Measurements from ENCODE around the gene COL19A1. TPM values are rescaled to one million over a fixed set of nuclear protein-coding genes. Genes with fewer than 3 reads are reported as not detected.

The COL19A1 gene
- total RNA-seq, 4 donors from 2014 or later, result 0.09 TPM; not detected in 3

DNA sequence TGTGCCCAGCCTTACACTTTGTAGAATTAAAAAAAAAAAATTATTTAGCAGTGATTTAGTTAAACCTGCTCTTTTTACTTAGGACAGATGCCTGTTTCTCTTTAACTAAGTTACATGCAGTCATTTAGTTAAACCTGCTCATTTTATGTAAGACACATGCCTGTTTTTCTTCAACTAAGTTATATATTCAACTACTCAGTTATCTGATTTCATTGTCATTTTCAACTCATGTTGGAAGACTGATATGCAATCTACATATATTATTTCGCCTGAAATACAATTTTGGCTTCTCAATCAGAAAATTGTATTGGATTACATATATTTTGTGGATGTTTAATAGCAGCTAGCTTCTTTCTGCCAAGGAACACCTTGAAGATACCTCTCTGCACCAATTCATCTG, 171.1 kb downstream of the COL19A1 start:
- no peak for DNase-seq (ENCODE audit: low spot score)
- TF ChIP-seq, protein P1, sequence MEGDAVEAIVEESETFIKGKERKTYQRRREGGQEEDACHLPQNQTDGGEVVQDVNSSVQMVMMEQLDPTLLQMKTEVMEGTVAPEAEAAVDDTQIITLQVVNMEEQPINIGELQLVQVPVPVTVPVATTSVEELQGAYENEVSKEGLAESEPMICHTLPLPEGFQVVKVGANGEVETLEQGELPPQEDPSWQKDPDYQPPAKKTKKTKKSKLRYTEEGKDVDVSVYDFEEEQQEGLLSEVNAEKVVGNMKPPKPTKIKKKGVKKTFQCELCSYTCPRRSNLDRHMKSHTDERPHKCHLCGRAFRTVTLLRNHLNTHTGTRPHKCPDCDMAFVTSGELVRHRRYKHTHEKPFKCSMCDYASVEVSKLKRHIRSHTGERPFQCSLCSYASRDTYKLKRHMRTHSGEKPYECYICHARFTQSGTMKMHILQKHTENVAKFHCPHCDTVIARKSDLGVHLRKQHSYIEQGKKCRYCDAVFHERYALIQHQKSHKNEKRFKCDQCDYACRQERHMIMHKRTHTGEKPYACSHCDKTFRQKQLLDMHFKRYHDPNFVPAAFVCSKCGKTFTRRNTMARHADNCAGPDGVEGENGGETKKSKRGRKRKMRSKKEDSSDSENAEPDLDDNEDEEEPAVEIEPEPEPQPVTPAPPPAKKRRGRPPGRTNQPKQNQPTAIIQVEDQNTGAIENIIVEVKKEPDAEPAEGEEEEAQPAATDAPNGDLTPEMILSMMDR (IDR thresholded peaks at IDR 0.05), result no peak
- no peak for ATAC-seq (ENCODE audit: low FRiP score)

DNA sequence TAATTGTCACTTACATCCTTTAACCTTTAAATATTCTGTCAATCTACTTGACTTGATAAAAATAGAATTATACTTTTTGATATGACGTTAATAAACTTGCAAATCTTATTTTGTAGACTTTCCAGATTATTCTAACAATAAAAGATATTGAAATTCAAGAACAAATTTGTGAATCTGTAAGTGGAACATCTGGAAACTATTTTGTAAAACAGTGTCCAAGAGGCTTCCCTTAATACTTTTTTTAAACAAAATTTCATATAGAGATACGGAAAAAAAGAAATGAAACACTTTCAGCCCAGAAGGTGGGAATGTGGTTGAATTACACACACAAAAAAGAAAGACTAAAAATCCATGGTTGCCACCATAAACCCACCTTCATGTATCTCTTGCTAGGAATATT, 174.4 kb downstream of the COL19A1 start:
- no peak for ATAC-seq (ENCODE audit: low FRiP score)
- TF ChIP-seq, protein P1 (IDR thresholded peaks at IDR 0.05), result no peak

DNA sequence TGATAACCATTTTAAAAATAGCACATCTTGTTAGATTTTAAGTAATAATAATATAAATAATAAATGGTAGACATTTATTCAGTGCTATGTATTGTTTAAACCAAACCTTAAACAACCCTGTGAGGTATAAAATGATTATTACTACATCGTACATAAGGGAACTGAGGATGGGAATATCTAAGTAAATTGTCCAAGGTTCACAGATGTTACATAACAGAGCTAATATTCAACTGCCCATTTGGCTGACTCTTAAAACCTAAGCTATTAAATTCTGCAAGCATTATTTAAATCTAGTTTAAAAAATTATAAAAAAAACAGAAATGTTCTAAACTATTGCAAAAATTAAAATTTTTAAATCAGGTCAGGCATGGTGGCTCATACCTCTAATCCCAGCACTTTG, 175.1 kb downstream of the COL19A1 start:
- DNase-seq (ENCODE audit: low spot score) (no peak), ATAC-seq (ENCODE audit: low FRiP score) (no peak)
- TF ChIP-seq, protein P1 (IDR thresholded peaks at IDR 0.05), result no peak

More for the DNA sequence above, 174.4 kb downstream of the COL19A1 start:
- DNase-seq (ENCODE audit: low spot score), result no peak

DNA sequence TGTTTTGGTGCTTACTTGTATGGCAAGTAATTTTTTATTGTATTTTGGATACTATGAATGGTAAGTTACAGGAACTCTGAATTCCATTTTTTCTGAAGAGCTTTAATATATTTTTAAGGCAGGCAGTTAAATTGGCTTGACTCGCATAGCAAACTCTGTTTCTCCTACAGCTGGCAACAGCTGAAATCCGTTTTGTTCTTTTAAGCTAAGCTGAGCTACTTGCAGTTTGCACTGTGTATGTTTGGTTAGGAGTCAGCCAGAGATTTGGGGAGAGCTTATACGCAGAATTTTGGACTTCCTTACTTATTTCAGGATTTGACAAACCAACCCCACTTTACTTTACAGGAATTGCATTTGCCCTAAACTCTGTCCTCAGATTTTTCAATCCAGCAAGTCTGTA, 179.1 kb downstream of the COL19A1 start:
- TF ChIP-seq, protein P1 (IDR thresholded peaks at IDR 0.05), result no peak

GRCh38 chr6:70051197-70052124, 185.1 kb downstream of the COL19A1 start:
- DNase-seq (ENCODE audit: low spot score) (no peak), ATAC-seq (ENCODE audit: low FRiP score) (no peak)
- TF ChIP-seq, protein P1 (IDR thresholded peaks at IDR 0.05), result no peak

More for the DNA sequence above, 179.1 kb downstream of the COL19A1 start:
- ATAC-seq (ENCODE audit: low FRiP score) (no peak), DNase-seq (ENCODE audit: low spot score) (no peak)

GRCh38 chr6:70059039-70059719, 192.8 kb downstream of the COL19A1 start:
- TF ChIP-seq, protein P1 (IDR thresholded peaks at IDR 0.05), result no peak
- ATAC-seq (ENCODE audit: low FRiP score) (no peak), DNase-seq (ENCODE audit: low spot score) (no peak)
